Duodenal mucosa (tissue), 2 donors: ENCODE data around the gene MGMT.

Experiments
- H3K27ac ChIP-seq: one replicate; pipeline ENCODE4 v1.7.0; 2013; ENCODE audit warnings: low read depth, low read length
- H3K27me3 ChIP-seq, 2 donors: one replicate each; pipeline ENCODE4 v1.7.0; 2013; ENCODE audit warnings: low read length in 2 of 2, control low read depth in 1 of 2; ENCODE audit not compliant: insufficient read depth in 2 of 2, control insufficient read depth in 1 of 2
- H3K36me3 ChIP-seq, 2 donors: one replicate each; pipeline ENCODE4 v1.7.0; 2013; ENCODE audit warnings: low read length in 2 of 2, control low read depth in 1 of 2; ENCODE audit not compliant: insufficient read depth in 2 of 2, control insufficient read depth in 1 of 2
- H3K4me1 ChIP-seq, 2 donors: one replicate each; pipeline ENCODE4 v1.7.0; 2013; ENCODE audit warnings: low read length in 2 of 2, control low read depth in 1 of 2; ENCODE audit not compliant: insufficient read depth in 2 of 2, control insufficient read depth in 1 of 2
- H3K4me3 ChIP-seq, 2 donors: one replicate each; pipeline ENCODE4 v1.7.0; 2013; ENCODE audit warnings: low read length in 2 of 2, low read depth in 1 of 2
- H3K9ac ChIP-seq, 2 donors: one replicate each; pipeline ENCODE4 v1.7.0; 2013; ENCODE audit warnings: low read length in 2 of 2, low read depth in 1 of 2
- H3K9me3 ChIP-seq, 2 donors: one replicate each; pipeline ENCODE4 v1.7.0; 2013; ENCODE audit warnings: low read length in 2 of 2, control low read depth in 1 of 2; ENCODE audit not compliant: control insufficient read depth in 1 of 2

MGMT gene

GRCh38 chr10:129758207-129759021 is 291.4 kb downstream of the MGMT start:
- no peaks in the 10 kb centered on the region for H3K27me3 ChIP-seq
- no peak overlapping the region for H3K4me3 ChIP-seq
- H3K4me1 ChIP-seq = no peaks in the 10 kb centered on the region
- peaks cover 0 to 10% of the 10 kb centered on the region in 2 donors for H3K9me3 ChIP-seq
- H3K27ac ChIP-seq = no peak overlapping the region
- peaks cover 3 to 19% of the 10 kb centered on the region in 2 donors for H3K36me3 ChIP-seq
- H3K9ac ChIP-seq = no peak overlapping the region

GRCh38 chr10:129759214-129760002 is 292.4 kb downstream of the MGMT start:
- Histone ChIP-seq H3K27me3 (no peaks in the 10 kb centered on the region), H3K27ac (no peak overlapping the region), H3K36me3 (peaks cover 3 to 19% of the 10 kb centered on the region in 2 donors), H3K9me3 (peaks cover 0 to 4% of the 10 kb centered on the region in 2 donors), H3K4me1 (no peaks in the 10 kb centered on the region), H3K9ac (no peak overlapping the region), H3K4me3 (no peak overlapping the region)

GRCh38 chr10:129760003-129760315 is 292.9 kb downstream of the MGMT start:
- H3K9ac ChIP-seq = no peak overlapping the region
- H3K27me3 ChIP-seq = no peaks in the 10 kb centered on the region
- no peaks in the 10 kb centered on the region for H3K4me1 ChIP-seq
- no peaks in the 10 kb centered on the region for H3K9me3 ChIP-seq
- peaks cover 3 to 19% of the 10 kb centered on the region in 2 donors for H3K36me3 ChIP-seq
- H3K4me3 ChIP-seq = no peak overlapping the region
- H3K27ac ChIP-seq = no peak overlapping the region

- Histone ChIP-seq H3K27me3 (no peaks in the 10 kb centered on the region), H3K36me3 (peaks cover 3 to 19% of the 10 kb centered on the region in 2 donors), H3K9ac (no peak overlapping the region), H3K4me1 (no peaks in the 10 kb centered on the region), H3K27ac (no peak overlapping the region), H3K9me3 (no peaks in the 10 kb centered on the region), H3K4me3 (no peak overlapping the region)
Observed at GRCh38 chr10:129760416-129760815, 293.4 kb downstream of the MGMT start.

- no peak overlapping the region for H3K9ac ChIP-seq
- no peaks in the 10 kb centered on the region for H3K4me1 ChIP-seq
- peaks cover 3 to 23% of the 10 kb centered on the region in 2 donors for H3K36me3 ChIP-seq
- H3K27me3 ChIP-seq = no peaks in the 10 kb centered on the region
- no peaks in the 10 kb centered on the region for H3K9me3 ChIP-seq
- H3K27ac ChIP-seq = no peak overlapping the region
- no peak overlapping the region for H3K4me3 ChIP-seq
Observed at GRCh38 chr10:129761197-129761972, 294.3 kb downstream of the MGMT start.

GRCh38 chr10:129761981-129762956 is 295.2 kb downstream of the MGMT start:
- Histone ChIP-seq H3K36me3 (peaks cover 3 to 23% of the 10 kb centered on the region in 2 donors), H3K9me3 (no peaks in the 10 kb centered on the region), H3K4me3 (no peak overlapping the region), H3K4me1 (no peaks in the 10 kb centered on the region), H3K27ac (no peak overlapping the region), H3K27me3 (no peaks in the 10 kb centered on the region), H3K9ac (no peak overlapping the region)

DNA sequence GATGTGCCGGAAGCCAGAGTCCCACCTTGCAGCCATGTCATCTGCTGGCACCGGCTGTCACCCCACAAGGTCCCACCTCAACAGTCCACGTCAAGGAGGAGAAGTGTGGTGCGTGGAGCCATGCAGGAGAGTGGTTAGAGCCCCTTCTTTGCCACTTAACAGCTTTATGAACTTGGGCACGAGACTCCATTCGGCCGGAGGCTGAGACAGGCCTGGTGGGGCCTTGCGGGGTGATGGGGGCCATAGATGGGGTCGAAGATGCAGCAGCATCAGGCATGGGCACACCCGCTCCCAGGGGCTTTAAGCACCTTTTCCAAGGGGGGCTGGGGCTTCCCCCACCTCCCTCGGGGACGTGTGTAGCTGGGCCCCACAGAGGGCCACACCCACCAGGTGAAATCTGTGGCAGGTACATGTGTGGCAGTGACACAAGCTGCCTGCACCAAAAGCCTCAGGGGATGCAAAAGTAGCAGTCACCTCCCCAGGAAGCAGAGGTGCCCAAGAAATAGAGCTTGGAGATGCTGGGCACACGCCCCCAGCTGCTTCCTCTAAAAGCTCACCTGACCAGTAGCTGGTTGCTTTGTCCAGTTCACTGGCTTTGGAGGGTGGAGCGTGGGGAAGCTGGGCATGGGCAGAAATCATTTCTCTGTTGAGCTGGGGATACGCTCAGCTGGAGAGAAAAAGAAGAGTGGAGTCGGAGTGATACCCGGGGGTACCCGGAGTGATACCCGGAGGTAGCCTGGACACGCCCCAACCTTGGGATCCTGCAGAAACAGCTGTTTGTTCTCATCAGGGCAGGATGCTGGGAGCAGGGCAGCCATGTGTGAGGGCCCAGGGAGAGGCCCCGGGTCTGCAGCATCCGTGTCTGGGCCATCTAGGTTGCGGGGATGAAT is 297.2 kb downstream of the MGMT start:
- no peak overlapping the region for H3K4me3 ChIP-seq
- peaks cover 3 to 29% of the 10 kb centered on the region in 2 donors for H3K36me3 ChIP-seq
- no peak overlapping the region for H3K27ac ChIP-seq
- no peak overlapping the region for H3K9ac ChIP-seq
- H3K4me1 ChIP-seq = no peaks in the 10 kb centered on the region
- H3K27me3 ChIP-seq = no peaks in the 10 kb centered on the region
- H3K9me3 ChIP-seq = peaks cover 0 to 3% of the 10 kb centered on the region in 2 donors

DNA sequence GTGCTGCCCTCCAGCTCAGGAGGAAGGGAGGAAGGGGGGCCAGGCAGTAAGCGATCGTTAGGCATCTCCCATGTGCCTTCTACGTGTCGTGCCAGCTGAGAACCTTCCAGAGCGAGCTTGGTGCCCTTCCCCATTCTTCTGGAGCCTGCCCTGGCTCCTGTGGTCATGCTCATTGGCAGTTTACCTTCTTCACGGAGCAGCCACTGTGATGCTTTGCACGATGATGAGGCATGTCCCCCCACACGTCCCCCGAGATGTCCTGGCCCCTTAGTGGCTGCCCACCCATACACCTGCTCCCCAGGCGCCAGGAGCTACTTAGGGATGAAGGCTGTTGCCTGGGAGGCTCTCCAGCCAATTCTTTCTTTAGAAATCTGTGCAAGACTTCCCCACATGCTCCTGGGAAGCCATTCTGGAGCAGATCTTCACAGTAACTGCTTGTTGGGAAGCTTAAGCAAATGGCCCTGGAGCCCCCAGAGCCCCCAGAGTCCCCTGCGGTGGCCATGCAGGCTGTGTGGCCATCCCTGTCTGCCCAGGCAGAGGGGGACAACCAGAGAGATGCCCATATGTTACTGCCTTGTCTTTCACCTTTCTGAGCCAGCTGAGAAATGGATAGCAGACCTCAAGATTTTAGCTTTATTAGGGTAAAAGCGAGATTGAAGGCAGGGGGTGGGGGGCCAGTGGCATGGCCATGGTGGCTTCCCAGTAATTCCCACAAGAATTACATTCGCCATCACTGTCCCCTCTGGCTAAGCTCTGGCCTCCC is 298.0 kb downstream of the MGMT start:
- Histone ChIP-seq H3K9me3 (peaks cover 0 to 3% of the 10 kb centered on the region in 2 donors), H3K36me3 (peaks cover 3 to 24% of the 10 kb centered on the region in 2 donors), H3K27me3 (no peaks in the 10 kb centered on the region), H3K4me1 (no peaks in the 10 kb centered on the region), H3K9ac (no peak overlapping the region), H3K27ac (no peak overlapping the region), H3K4me3 (no peak overlapping the region)
